GM12864 (cell line): ENCODE results near the gene TOGARAM1.
A peak's percentile ranks its signal among the peaks of the same experiment; 100 is the strongest.

ENCODE experiments used
- DNase-seq: peaks from one replicate; pipeline ENCODE4 v3.0.0-alpha.2; 2011; ENCODE audit warnings: low read depth
- H3K4me3 ChIP-seq: 2 replicates; pipeline ENCODE4 v1.5.1; 2011; ENCODE audit warnings: mild to moderate bottlenecking, low read depth, low read length, control low read depth
- CTCF ChIP-seq: IDR thresholded peaks from 2 replicates; pipeline ENCODE4 v1.5.1; 2011; ENCODE audit warnings: low read depth, mild to moderate bottlenecking, moderate library complexity, low read length, control low read depth, inconsistent platforms; ENCODE audit errors: missing control alignments

TOGARAM1 gene

GRCh38 chr14:45082420-45082819, 120.4 kb downstream of the TOGARAM1 start:
- H3K4me3 ChIP-seq: no peak overlapping the region
- TF ChIP-seq CTCF: no peak
- no peak for DNase-seq

GRCh38 chr14:45083617-45083975, 121.6 kb downstream of the TOGARAM1 start:
- H3K4me3 ChIP-seq: peak overlapping the region; percentile 88
- no peak for DNase-seq
- no peak for TF ChIP-seq CTCF

GRCh38 chr14:45083976-45084722, 122.2 kb downstream of the TOGARAM1 start, which contains the start of gene PRPF39:
Gene PRPF39, plus strand, starts transcription at chr14:45084116. Its CDS starts 11,124 bp downstream, at chr14:45095240.
- H3K4me3 ChIP-seq: peak within 1 kb of the TSS; percentile 88
- peak; percentile 74 for DNase-seq
- no peak for TF ChIP-seq CTCF

- DNase-seq: no peak
- peak overlapping the region; percentile 88 for H3K4me3 ChIP-seq
- no peak for TF ChIP-seq CTCF
Measured at GRCh38 chr14:45084946-45085346, 123.0 kb downstream of the TOGARAM1 start.

GRCh38 chr14:45089813-45090212, 127.8 kb downstream of the TOGARAM1 start:
- DNase-seq: no peak
- no peak for TF ChIP-seq CTCF
- no peak overlapping the region for H3K4me3 ChIP-seq

- no peak for TF ChIP-seq CTCF
- DNase-seq: no peak
- no peak overlapping the region for H3K4me3 ChIP-seq
Measured at GRCh38 chr14:45091710-45092109, 129.7 kb downstream of the TOGARAM1 start.

- TF ChIP-seq CTCF: no peak
- H3K4me3 ChIP-seq: no peak overlapping the region
- no peak for DNase-seq
Measured at GRCh38 chr14:45094275-45094674, 132.3 kb downstream of the TOGARAM1 start.
